ENCODE data around the gene NCAPG.
"Not testable (repeated sequence)": the region's sequence is repeated elsewhere in the genome, so short reads cannot be mapped to it uniquely, and the experiment has no call there.

Gene NCAPG

DNA sequence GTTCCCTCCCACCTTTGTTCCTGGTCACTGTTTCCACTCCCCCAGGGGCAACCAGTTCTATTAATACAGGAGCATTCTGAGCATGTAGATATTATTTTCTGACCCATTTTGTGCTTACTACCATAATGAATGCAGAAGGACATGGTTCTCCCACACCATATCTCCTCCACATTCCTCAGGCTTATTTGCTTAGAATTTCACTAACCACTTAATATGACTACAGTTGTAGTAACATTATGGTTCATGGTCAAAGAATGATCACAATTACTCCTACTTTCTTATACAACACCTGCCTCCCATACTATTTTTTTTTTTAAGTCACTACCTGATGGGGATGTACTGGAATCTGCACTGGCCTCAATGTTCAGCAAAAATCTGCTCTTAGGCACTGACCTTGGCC, 21.8 kb upstream of the NCAPG start:
- DNase-seq = no peak

DNA sequence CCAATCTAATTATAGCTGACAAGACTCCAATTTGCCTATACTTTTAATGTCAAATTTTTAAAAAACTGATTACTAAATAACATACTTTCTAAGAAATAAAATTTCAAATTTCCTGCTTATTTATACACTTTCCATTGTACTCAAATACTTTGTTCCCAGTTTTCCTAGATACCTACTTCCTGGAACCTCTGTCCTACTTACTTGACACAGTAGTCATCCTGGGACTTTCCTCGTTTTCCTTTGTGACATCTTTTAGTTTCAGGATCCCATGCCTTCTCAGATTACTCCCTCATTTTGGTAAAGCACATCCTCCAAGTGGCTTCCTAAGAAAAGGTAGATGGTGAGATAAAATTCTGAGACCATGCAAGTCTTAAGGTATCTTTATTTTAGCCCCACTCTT, 16.0 kb upstream of the NCAPG start:
- DNase-seq = no peak

DNA sequence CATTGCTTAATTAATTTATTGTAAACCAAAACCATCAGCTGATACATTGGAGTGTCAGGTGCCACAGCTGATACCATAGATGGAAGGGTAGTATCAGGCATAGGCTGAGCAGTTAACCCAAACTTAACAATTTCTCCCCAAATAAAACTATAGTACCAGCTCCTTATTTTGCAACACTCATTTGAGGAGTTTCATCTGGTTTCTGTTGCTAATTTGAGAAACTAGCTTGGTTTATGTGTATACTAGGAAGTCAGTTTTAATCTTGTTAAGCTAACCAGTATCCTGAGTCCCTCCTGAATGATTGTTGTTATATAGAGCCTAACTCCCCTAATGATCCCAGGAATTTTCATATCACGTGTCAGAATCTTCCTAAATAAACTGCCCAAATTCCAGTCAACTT, 13.0 kb upstream of the NCAPG start:
- DNase-seq = no peak

DNA sequence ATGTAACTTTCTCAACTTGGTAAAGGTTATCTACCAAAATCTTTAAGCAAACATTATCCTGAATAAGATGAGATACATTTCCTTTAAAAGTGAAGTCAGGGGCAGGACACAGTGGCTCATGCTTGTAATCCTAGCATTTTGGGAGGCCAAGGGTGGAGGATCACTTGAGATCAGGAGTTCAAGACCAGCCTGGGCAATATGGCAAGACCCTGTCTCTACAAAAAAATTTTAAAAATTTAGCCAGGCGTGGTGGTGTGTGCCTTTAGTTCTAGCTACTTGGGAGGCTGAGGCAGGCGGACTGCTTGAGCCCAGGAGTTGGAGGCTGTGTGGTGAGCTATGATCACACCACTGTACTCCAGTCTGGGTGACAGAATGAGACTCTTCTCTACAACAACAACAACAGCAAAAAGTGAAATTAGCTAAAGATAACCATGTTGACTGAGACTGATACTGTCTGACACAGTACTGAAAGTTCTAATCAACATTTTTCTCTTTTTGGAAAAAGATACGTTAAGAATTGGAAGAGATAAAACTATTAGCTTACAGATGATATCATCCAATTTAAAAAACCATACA, 5.1 kb upstream of the NCAPG start:
- no peak for DNase-seq

DNA sequence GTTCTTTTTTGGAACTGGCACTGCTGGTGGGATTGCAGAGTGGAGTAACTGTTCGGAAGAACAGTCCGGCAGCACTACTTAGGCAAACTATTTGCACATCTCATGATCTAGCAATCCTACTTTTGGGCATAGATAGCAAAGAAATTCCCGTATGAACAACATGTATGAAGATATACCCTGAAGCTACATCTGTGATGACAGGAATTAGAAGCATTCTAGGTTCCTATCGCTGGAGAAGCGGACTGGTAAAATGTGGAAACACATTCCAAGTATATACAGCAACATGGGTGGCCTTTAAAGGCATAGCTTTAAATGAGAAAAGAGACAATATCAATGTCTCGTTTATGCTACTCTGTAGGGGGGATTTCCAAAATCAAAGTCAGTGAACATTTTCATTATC, 3.3 kb upstream of the NCAPG start:
- DNase-seq = no peak

DNA sequence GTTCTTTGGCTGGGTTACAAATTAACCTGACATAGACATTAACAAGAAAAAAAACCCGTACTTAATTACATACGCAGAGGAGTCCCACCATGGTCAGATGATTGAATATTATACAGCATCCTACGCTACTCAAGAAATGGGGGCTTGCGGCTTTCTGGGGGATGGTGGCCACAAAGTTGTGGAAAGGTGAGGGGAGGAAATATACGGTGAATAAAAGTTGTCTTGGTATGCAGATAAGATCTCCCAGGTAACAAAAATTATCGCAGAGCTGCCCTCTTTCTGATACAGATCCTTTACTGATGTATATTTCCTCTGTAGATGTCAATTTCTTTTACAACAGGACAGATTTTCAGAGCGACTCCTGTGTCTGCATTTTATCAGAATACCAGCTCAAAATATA, 1.1 kb upstream of the NCAPG start:
- DNase-seq = no peak

DNA sequence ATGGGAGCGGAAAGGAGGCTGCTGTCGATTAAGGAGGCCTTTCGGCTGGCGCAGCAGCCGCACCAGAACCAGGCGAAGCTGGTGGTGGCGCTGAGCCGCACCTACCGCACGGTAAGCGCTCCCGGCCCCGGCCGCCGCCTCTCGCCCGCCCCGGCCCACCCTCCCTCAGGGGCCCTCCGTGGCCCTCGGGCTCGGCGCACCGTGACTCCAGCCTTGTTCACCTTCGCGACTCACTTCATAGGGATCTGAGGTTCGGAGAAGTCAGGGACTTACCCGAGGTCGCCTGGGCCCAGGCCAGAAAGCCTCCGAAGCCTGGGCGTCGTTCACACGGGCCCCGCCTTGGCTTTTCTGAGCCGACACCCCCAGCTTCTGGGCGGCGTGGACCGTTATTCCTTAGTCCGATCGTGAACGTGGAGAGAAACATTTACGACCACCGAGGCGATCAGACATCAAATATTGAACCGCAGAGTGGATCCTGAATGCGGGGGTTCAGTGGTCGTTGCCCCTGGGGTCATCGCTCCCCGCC, 362 bp downstream of the NCAPG start:
- DNase-seq = no peak

DNA sequence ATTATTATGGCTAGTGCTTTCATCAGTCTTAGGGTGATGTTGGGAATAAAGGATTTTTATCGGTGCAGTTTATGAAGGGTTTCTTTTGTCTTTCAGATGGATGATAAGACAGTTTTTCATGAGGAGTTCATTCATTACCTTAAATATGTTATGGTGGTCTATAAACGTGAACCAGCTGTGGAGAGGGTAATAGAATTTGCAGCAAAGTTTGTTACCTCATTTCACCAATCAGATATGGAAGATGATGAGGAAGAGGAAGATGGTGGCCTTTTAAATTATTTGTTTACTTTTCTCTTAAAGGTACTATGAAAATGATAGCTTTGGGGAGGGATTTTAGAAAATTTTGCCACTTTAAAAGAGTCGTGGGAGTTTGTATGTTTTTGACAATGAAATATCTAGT, 1.3 kb downstream of the NCAPG start:
- DNase-seq = no peak

DNA sequence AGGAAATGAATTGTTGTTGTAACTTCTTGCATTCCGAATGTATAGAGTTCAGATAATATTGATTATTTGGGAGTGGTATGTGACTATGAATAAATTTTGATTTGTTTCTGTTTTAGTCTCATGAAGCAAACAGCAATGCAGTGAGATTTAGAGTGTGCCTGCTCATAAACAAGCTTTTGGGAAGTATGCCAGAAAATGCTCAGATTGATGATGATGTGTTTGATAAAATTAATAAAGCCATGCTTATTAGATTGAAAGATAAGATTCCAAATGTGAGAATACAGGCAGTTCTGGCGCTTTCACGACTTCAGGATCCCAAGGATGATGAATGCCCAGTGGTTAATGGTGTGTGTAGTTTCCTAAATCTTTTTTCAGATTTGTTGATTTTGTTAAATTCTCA, 2.0 kb downstream of the NCAPG start:
- DNase-seq = no peak

DNA sequence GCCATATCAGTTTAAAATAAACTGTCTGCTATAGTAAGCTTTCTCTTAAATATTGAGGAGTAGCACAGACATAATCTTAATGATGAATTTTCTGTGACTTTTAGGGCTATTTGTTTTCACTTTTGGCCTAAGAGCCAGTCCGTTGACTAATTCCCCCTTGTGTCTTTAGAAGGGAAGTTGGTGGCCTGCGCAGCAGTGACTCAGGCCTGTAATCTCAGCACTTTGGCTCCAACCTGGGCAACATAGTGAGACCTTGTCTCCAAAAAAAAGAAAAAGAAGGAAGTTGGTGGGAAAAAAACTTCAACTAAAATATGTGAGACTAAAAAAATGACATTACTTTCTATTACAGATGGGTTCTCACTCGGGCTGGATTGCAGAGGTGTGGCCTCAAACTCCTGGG, 3.4 kb downstream of the NCAPG start:
- no peak for DNase-seq

DNA sequence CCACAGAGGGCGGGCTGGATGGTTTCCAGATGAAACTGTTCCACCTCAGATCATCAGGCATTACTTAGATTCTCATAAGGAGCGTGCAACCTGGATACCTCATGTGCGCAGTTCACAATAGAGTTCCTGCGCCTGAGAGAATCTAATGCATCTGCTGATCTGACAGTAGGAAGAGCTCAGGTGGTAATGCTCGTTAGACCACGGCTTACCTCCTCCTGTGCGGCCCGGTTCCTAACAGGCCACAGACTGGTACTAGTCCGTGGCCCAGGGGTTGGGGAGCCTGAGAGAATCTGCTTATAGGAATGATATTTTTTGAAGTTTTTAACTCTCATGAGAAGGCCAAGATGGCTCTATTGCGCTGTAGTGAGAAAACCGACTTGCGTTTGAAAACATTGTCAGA, 5.4 kb downstream of the NCAPG start:
- no peak for DNase-seq

DNA sequence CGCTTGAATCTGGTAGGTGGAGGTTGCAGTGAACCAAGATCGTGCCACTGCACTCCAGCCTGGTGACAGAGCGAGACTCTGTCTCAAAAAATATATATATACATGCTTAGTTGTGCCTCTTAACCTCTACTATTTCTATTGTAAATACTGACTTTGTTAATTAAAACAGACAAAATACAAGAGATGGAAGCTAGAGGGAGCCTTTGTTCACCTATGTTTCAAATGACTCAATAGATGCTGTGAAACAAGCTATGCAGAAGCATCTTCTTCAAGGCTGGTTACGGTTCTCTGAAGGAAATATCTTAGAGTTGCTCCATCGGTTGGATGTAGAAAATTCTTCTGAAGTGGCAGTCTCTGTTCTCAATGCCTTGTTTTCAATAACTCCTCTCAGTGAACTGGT, 6.2 kb downstream of the NCAPG start:
- DNase-seq = no peak

DNA sequence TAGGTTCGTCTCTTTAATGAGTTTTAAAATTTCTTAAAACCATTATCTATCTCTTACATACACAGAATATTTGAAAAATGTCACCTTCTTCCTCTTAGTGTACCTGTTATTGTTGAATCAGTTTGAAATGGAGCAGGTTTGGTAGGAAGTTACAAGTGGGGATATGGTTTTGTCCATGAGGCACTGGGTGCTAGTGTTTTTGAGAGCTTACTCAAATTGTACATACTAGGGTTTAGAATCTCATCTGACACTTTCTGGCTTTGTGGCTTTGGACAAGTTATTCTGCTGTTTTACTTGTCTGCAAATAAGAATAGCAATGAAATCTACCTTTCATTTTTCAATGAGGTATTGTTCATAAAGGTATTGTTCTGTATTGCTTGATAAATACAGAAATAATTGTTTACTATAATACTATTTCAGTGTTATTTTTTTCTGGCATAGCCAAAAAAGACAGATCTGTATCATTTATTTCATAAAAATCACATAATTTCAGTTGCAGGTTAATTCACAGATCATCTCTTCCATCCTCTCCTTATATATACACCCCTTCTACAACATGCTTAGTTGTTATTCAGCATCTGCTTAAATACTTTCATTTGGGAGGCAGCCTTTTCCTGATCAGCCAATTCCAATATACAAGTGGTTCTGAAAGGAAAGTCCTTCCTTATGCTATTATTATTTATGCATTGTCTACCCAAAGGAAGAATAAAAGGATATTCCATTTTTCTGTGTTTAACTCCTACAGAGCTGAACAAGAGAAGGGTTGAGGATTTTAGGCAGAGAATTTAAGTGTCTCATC, 13.3 kb downstream of the NCAPG start:
- DNase-seq = no peak

DNA sequence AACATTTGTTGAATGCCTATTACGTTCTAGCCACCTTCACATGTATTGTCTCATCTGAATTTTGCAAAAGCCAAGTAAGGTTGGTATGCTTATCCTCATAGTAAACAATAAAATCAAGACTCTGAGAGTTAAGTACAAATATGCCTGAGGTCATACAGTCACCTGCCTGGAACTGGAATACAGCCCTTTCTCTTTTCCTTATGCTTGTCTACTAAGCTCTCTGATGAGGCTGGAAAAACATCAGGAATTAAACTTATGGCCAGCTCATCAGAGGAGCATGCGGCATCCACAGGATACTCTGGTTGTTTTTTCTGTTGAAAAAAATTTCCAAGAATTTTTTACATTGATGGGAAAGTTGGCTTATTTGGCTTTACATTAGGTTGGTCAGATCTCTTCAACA, 35.5 kb downstream of the NCAPG start:
- DNase-seq = no peak

DNA sequence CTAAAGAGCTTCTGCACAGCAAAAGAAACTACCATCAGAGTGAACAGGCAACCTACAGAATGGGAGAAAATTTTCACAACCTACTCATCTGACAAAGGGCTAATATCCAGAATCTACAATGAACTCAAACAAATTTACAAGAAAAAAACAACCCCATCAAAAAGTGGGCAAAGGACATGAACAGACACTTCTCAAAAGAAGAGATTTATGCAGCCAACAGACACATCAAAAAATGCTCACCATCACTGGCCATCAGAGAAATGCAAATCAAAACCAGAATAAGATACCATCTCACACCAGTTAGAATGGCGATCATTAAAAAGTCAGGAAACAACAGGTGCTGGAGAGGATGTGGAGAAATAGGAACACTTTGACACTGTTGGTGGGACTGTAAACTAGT, 39.5 kb downstream of the NCAPG start:
- not testable (repeated sequence) for DNase-seq

DNA sequence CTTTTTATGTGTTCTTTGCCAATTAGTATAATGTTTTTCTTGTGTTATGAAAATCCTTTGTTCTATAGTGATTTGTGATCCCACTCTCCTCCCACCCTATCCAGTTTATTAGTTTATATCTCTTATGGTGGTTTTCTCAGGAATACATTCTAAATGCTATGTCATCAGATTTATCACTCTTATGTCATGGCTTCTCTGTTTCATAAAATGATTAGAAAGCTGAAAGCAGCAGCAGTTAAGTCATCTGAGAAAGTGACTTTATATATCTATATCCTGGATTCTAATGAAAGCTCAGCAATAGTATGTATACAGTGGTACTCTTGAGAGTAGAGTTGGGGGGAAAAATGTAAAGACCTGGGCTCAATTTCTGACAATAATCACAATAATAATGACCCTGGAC, 41.2 kb downstream of the NCAPG start:
- DNase-seq = no peak

DNA sequence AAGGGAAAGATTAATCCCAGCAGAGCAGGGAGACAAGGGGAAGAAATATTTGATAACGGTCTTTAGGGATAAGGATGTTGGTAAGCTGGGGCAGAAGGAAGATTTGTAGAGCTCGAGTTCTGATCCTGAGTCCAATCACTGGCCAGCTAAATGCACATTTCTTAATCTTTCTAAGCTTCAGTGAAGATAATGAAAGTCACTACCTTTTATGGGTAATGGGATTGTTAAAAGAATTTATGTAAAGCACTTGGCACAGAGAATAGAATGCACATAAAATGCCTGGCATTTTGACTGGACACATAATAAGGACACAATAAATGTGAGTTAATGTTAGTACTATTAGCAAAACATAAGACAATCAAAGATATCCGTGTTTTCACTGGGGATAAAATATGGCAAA, 43.3 kb downstream of the NCAPG start:
- DNase-seq = no peak

DNA sequence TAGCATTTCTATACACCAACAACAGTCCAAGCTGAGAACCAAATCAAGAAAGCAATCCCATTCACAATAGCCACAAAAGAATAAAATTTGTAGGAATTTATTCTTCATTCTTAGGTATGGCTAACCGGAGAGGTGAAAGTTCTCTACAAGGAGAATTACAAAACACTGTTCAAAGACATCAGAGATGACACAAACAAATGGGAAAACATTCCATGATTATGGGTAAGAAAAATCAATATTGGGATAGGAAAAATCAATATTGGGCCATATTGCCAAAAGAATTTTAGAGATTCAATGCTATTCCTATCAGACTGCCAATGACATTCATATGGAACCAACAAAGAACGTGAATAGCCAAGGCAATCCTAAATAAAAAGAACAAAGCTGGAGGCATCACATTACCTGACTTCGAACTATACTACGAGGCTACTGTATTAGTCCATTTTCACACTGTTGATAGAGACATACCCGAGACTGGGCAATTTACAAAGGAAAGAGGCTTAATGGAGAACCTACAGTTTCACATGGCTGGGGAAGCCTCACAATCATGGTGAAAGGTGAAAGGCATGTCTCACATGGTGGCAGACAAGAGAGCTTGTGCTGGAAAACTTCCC, 49.1 kb downstream of the NCAPG start:
- no peak for DNase-seq

DNA sequence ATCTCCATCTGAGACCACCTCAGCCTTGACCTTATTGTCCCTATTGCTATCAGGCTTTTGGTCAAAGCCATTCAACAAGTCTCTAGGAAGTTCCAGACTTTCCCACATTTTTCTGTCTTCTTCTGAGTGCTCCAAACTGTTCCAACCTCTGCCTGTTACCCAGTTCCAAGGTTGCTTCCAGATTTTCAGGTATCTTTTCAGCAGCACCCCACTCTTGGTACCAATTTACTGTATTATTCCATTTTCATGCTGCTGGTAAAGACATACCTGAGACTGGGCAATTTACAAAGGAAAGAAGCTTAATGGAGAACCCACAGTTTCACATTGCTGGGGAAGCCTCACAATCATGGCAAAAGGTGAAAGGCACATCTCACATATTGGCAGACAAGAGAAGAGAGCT, 51.1 kb downstream of the NCAPG start:
- DNase-seq = not testable (repeated sequence)

DNA sequence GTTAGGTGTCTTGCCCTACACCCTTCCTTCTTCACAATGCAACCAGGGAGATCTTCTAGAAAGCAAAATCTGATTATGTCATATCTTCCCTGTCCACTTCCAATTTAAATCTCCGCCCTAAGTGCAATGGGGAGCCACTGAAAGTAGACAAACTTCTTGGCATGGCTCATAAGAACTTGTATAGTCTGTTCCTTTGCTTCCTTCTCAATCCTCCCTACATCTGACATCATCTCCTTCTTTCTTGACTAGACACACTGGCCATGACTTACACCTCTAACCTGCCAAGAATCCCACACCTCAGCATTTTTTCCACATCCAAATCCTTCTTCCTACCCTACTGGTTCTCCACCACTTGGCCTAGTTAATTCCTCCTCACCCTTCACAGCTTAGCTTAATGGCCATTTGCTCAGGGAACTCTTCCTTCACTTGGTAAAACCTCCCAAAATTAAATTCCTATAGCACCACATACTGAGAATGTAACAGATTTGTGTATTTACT, 55.1 kb downstream of the NCAPG start:
- DNase-seq = no peak

DNA sequence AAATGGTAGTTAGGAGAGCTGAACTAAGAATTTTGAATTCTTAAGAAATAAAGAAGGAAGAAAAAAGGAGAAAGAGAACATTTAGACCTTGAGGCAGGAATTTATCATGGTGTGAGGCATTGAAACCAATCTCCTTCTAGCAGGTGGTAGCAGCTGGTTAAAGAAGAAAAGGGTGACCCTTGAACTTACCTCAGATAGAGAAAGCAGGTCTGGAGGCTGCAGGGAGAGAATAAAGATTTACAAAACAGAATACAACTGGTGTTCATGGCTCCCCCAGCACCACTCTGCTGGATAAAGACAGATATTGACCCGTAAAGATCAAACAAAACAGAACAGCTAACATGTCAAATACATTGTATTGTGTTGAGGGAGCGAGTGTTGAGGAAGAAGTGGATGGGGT, 56.0 kb downstream of the NCAPG start:
- DNase-seq = no peak

DNA sequence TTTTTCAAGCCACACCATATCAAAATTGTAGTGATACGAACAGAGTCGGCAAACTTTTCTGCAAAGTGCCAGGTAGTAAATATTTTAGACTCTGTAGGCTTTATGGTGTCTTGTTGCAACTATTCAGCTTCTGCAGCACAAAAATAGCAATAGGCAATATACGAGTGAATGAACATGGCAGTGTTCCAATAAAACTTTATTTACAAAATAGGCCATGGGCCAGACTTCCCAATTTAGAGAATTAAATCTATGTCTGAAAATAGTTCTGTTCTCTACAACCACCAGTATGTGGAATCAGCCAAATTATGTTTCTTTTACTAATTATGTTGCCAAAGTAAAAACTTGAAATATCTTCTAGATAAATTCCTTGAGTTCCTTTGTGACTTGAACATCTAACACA, 56.5 kb downstream of the NCAPG start:
- no peak for DNase-seq

DNA sequence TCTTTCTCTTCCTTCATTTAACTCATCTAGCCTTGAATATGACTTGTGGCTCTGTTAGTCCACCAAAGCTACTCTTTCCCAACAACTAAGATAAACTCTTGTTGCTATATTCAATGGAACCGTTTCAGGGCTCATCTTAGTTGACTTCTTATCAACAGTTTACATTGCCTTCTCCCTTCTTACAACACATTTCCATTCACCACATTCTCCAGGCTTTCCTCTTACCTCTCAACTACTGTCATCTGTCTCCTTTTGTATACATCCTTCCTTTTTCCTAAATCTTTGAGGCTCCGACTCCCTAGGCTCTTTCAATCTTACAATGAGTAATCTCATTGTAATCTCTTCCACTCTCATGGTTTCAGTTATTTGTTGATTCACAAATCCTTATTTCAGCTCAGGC, 58.5 kb downstream of the NCAPG start:
- no peak for DNase-seq

DNA sequence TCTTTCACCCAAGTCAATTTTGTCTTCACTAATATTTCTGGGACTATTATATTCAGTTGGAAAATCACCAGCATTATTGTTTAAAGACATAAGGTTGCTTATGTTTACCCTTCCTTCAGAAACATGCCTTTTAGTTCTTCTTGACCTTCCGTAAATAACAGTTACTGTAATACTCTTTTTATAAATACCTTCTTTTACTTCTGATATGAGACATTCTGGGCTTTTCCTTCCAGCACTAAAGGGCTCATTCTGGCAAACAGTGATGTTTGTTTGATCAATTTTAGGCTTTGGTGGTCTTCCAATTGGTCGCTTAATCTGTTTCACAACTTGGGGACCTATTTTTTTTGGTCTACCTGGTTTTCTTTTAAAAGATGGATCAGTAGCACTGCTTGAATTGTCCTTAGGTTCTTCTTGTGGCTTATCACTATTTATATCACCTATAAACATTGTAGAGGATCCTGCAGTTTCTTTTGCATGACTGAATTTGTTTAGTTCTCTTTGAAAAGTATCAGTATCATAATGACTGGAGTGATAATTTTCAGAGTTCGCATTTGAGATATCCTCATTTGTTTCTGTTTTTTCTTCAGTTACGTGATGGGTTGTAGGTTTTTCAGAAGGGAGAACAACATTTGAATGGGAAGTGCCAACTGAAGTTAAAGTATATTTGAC, 64.8 kb downstream of the NCAPG start:
- DNase-seq = no peak

All from NCI-H2029 treated with DMSO at 0.1 percent for 48 hours (cell line).